HG02870 (cell line): ENCODE data around the gene KRTAP5-2.

Source experiments
- ATAC-seq: cut with Tn5 transposase; IDR thresholded peaks from one replicate; pipeline ENCODE4 v1.9.1; 2021; ENCODE audit warnings: mild to moderate bottlenecking, moderate library complexity; ENCODE audit not compliant: unreplicated experiment

KRTAP5-2 gene

GRCh38 chr11:1557904-1558774 is 40.0 kb downstream of the KRTAP5-2 start:
- ATAC-seq, result no peak

GRCh38 chr11:1557051-1557884 is 40.8 kb downstream of the KRTAP5-2 start:
- ATAC-seq, result no peak

- ATAC-seq, result no peak
Measured at GRCh38 chr11:1556278-1556902, 41.7 kb downstream of the KRTAP5-2 start.

- ATAC-seq, result no peak
Measured at GRCh38 chr11:1555713-1556153, 42.4 kb downstream of the KRTAP5-2 start.

DNA sequence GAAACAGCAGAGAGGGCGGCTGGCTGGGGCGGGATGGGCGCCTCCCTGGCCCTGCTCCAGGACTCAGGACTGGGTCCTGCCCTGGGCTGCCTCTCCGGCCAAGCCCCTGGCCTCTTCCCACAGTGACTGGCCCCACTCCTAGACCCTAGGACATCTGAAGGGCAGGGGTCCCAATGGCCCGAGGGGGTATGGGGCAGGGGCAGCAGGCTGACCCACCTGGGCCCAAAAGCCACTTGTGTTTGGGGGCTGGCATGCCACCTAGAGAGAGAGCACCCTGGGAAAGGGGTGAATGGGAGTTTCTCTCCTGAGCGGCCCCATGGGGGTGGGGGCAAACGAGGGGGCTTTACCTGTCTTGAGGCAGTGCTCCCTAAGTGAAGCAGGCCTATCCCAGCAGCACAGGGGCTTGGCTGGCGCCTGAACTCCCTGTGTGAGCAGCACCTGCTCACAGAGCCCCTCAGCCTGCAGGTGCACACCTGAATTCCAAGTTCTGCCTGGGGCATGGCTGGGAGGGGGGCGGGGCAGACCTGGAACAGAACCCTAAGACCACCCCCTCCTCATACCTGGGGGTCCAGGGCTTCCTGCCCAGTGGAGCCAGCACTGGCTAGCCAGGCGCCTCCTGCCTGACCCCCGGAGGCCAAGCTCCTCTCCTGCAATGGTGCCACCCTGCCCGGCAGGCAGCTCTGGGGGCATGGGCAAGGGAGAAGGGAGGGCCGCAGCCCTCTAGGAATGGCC is 42.9 kb downstream of the KRTAP5-2 start:
- no peak for ATAC-seq

GRCh38 chr11:1553808-1554594 is 44.1 kb downstream of the KRTAP5-2 start:
- no peak for ATAC-seq

GRCh38 chr11:1549338-1550330 is 48.5 kb downstream of the KRTAP5-2 start:
- no peak for ATAC-seq

DNA sequence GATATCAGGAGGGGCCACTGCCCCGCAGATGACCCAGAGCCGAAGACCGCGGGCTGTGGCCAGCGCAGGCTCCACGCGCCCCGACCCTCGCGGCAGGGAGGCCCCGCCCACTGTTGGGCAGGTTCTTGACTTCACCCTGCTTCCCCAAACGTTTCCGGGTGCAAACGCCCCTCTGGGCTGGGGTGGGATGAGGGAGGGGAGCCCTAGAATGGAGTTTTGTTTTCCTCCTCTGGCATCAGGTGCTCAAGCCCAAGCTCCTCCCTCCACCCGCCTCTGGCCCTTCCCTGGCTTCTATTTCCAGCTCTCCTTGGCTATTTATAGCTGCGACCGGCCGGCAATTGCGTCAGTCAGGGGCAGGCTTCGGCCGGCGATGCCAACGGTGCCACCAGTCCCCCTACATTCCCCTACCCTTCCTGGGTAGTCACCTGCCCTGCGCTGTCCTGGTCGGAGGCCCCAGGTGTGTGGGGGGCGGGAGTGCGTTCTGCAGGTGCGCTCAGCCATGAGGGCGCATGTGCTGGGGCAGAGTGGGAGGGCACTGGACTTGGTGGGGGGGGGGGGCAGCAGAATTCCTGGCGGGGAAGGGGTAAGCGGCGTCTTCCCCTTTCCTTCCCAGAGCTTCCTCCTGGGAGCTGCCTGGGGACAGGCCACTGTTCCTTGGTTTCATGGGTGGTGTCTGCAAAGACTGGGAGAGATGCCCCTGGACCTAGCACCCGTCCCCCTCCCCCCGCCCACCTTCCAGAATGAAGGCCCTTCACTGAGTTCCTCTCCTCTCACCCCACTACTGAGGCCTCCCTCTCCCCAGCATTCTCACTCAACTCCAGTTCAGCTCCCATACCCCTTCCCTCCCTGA is 49.6 kb downstream of the KRTAP5-2 start:
- no peak for ATAC-seq

- ATAC-seq, result no peak
Measured at GRCh38 chr11:1547467-1548098, 50.5 kb downstream of the KRTAP5-2 start.
